Prostate gland (tissue), 2 donors: ENCODE data around the gene DHRS1.

Source experiments
- CTCF ChIP-seq, 4 experiments: fragments of 200-600 bp in 2 of 4; fragments of 450-650 bp in 2 of 4; sonication (generic) in 2 of 4; IDR thresholded peaks; 1 replicate in 3 of 4; 2 replicates in 1 of 4; pipeline ENCODE4 v1.5.1; 2016 to 2019; ENCODE audit warnings: antibody characterized with exemption in 4 of 4, mild to moderate bottlenecking in 2 of 4, moderate library complexity in 2 of 4
- POLR2AphosphoS5 ChIP-seq: sonication (generic); formaldehyde crosslinking; IDR thresholded peaks from one replicate; pipeline ENCODE4 v1.6.1; 2017; ENCODE audit warnings: antibody characterized with exemption

DNA sequence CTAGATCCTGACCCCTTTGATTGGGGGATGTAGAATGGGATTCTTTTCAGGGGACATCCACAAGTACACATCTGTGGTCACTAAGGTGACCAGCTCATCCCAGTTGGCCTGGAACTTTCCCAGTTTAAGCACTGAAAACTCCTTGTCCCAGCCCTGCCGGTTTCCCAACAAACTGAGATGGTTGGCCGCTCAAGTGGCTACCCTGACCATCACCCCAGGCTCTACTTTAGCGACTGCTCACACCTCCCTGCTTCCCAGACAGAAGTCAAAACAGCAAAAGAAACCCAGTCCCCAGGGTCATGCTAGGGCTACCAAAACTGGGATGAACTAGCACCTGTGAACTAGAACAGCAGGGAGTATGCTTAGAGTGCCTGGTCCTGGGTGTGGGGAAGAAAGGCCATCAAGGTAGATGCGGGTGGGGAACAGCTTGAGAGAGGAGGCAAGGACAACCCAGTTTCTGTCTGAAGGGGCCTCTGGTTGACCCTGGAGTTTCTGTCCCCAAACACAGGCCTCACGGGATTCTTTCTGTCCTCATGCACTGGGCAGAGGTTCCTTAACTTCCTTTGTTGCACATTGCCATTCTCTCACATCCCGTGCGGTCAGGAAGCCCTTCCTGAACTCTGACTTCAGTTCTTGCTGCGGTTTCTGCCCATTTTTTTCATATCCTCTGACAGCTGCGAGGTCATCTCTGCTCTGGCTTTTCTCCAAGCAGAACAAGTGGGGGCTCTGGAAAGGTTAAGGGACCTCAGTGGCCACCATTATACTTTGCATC is 13.3 kb upstream of the DHRS1 start:
- TF ChIP-seq CTCF (IDR thresholded peaks at IDR 0.05) (no peak), POLR2AphosphoS5 (no peak)
